HFF-Myc (cell line): ENCODE measurements around the gene AIF1L.

Experiments
- DNase-seq: peaks from one replicate; pipeline ENCODE4 v3.0.0-alpha.2; 2011; ENCODE audit warnings: low read depth; ENCODE audit errors: extremely low read depth
- H3K4me3 ChIP-seq: replicated peaks from 2 replicates; pipeline ENCODE4 v1.5.1; 2011; ENCODE audit warnings: low read depth, mild to moderate bottlenecking, control low read depth, low read length
- TF ChIP-seq, protein P1 (sequence below): IDR thresholded peaks from 2 replicates; pipeline ENCODE4 v1.5.1; 2012; ENCODE audit warnings: mild to moderate bottlenecking, low read depth, low read length, control low read depth; ENCODE audit errors: missing control alignments

The AIF1L gene

DNA sequence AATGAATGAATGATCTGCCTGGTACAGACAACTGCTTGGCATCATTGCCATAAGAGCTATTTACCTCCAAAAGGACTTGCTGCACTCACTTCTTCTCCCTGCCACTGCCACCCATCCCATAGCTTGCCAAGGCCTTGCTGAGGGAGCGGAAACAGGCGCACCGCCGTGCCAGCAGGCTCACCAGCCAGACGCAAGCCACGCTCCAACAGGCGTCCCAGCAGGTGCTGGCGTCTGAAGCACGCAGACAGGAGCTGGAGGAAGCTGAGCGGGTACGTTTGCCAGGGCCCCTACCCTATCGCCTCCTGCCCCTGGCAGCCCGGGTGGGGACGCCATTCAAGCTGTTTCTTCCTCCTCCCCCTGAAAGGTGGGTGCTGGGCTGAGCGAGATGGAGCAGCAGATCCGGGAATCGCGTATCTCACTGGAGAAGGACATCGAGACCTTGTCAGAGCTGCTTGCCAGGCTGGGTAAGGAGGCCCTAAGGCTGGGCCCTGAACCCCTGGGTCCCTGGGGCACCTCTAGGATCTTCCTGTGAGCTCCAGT lies 8.9 kb upstream of the AIF1L start:
- no peak for DNase-seq
- TF ChIP-seq, protein P1, sequence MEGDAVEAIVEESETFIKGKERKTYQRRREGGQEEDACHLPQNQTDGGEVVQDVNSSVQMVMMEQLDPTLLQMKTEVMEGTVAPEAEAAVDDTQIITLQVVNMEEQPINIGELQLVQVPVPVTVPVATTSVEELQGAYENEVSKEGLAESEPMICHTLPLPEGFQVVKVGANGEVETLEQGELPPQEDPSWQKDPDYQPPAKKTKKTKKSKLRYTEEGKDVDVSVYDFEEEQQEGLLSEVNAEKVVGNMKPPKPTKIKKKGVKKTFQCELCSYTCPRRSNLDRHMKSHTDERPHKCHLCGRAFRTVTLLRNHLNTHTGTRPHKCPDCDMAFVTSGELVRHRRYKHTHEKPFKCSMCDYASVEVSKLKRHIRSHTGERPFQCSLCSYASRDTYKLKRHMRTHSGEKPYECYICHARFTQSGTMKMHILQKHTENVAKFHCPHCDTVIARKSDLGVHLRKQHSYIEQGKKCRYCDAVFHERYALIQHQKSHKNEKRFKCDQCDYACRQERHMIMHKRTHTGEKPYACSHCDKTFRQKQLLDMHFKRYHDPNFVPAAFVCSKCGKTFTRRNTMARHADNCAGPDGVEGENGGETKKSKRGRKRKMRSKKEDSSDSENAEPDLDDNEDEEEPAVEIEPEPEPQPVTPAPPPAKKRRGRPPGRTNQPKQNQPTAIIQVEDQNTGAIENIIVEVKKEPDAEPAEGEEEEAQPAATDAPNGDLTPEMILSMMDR, result no peak
- no peak overlapping the region for H3K4me3 ChIP-seq

DNA sequence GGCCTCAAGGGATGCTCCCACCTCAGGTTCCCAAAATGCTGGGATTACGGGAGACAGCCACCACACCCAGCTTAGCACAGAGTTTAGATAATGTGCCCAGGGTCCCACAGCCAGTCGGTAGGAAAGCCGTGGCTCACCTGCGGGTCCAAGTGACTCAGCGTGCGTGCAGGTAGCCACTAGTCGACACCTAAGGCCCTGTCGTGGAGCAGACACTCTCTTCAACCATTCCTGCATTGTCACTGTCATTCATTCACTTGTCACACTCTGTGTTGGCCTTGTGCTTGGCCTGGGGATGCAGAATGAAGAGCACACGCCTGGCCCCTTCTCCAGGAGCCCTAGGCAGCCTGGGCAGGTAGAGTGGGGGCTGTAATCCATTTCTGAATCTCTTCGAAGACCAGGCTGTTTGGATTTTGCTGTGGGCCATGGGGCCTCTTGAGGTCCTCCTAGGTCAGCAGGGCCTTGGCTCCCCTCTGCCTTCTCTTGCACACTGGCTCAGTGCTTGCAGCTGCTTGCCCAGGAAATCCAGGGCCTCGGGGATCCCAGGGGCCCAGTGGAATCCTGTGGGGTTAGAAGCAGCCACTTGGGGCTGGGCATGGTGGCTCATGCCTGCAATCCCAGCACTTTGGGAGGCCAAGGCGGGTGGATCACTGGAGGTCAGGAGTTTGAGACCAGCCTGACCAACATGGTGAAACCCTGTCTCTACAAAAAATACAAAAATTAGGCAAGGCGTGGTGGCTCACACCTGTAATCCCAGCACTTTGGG lies 6.1 kb upstream of the AIF1L start:
- DNase-seq, result no peak
- TF ChIP-seq, protein P1, result no peak
- no peak overlapping the region for H3K4me3 ChIP-seq

DNA sequence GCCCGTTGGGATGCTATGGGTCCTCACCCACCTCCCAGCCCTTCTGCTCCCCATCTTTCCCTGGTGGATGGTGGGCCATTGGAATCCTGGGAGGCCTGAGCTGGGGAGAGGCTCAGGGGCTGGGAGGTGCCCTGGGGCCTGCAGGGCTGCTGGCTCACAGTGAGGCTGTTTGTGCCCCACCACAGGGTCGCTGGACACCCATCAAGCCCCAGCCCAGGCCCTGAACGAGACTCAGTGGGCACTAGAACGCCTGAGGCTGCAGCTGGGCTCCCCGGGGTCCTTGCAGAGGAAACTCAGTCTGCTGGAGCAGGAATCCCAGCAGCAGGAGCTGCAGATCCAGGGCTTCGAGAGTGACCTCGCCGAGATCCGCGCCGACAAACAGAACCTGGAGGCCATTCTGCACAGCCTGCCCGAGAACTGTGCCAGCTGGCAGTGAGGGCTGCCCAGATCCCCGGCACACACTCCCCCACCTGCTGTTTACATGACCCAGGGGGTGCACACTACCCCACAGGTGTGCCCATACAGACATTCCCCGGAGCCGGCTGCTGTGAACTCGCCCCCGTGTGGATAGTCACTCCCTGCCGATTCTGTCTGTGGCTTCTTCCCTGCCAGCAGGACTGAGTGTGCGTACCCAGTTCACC lies 4.9 kb upstream of the AIF1L start:
- no peak for DNase-seq
- H3K4me3 ChIP-seq, result no peak overlapping the region
- TF ChIP-seq, protein P1, result no peak

DNA sequence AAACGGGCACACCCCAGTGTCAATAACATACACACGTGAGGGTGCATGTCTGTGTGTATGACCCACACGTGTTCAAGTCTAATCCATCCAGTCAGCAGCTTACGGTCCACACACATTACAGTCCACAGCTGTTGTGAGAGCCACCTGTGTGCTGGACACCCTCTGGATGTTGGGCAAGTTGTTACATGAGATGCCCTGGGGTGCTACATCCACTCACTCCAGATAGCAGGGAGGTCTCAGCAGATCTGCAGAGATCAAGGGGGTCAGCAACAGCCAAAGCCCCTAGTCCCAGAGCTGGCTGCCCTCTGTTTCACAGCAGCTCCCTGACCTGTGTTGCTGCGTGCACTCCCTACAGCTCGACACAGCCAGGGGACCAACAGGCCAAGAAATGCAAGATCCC lies 4.3 kb upstream of the AIF1L start:
- TF ChIP-seq, protein P1, result no peak
- H3K4me3 ChIP-seq, result no peak overlapping the region
- no peak for DNase-seq

DNA sequence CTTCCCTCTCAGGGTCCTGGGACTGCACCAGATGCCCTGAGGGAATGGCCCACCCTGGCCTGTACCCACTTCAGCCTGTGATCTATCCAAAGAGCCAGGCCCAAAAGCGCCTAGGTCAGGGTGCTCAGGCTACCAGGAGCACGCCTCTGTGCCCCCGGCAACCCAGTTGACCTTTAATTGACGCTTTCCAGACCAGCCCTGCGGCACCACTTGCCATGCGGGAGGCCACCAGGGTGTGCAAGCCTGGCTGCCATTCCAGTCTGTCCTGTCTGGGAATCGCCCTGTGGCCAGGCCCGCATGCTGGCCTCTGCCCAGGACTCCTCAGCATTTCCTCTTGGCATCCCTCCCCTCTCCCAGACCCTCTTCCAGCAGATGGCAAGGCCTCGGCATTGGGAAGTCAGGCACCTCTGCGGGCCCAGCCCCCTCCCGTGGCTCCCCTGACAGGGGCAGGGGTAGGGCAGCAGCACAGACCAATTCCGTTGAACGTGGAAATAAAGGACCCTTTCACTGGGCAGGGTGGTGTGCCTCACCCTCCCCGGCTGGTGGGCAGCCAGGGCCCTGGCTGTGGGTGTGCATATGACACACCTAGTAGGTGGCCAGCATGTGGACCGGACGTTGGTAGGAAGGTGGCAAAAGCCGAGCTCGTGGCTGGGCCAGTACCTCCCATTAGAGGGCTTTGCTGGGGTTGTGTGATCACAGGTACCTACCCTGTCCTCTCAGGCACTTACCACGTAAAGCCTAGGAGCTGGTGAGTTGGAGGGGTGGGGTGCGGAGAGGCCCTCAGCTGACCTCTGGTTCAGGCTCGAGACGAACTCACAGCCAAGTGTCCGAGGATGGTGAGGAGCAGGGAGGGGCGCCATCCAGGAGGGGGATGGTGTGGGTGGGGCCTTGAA lies 3.5 kb upstream of the AIF1L start:
- TF ChIP-seq, protein P1, result no peak
- no peak for DNase-seq
- H3K4me3 ChIP-seq, result no peak overlapping the region

DNA sequence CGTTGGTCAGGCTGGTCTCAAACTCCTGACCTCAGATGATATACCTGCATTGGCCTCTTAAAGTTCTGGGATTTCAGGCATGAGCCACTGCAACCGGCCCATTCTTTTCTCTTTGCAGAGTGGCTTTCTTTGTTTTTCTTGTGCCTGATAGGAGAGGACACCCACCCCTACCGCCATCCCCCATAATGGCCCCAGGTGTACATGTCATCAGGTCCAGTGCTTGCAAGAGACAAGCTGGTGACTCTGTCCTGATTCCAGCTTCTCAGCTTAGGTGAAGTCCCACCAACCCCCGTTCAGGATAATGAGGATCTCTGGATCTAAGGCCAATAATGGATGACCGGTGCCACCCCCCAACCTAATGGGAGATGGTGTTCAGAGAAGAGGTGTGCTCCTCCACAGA lies 2.3 kb upstream of the AIF1L start:
- TF ChIP-seq, protein P1, result no peak
- no peak for DNase-seq
- H3K4me3 ChIP-seq, result no peak overlapping the region
